ENCODE data around the gene TRAPPC11.

The TRAPPC11 gene

GRCh38 chr4:183688216-183688615 is 29.1 kb downstream of the TRAPPC11 start:
- no peaks in the 10 kb centered on the region for H3K27me3 ChIP-seq (ENCODE audit: insufficient read depth, insufficient read length)
- TF ChIP-seq YY1 (IDR thresholded peaks at IDR 0.05; ENCODE audit: insufficient read depth, insufficient read length) = no peak
- TF ChIP-seq ZNF274 (IDR thresholded peaks at IDR 0.05; ENCODE audit: low read depth, low read length) = no peak
- no peak for TF ChIP-seq SUZ12 (IDR thresholded peaks at IDR 0.05; ENCODE audit: extremely low read depth, insufficient read depth, insufficient read length)
- no peaks in the 10 kb centered on the region for H3K9me3 ChIP-seq (ENCODE audit: insufficient read depth, low read length)
- no peak for DNase-seq (ENCODE audit: low read depth, low spot score)
- no peak overlapping the region for H3K4me3 ChIP-seq (ENCODE audit: insufficient read length, low read depth)
- H3K9ac ChIP-seq (ENCODE audit: insufficient read length, low read depth) = no peak overlapping the region
- no peaks in the 10 kb centered on the region for H3K4me1 ChIP-seq (ENCODE audit: insufficient read depth, insufficient read length)
- H3K36me3 ChIP-seq (ENCODE audit: insufficient read depth, insufficient read length, low read length) = peaks cover 43% of the 10 kb centered on the region

GRCh38 chr4:183691006-183691405 is 31.9 kb downstream of the TRAPPC11 start:
- no peak for TF ChIP-seq ZNF274 (IDR thresholded peaks at IDR 0.05; ENCODE audit: low read depth, low read length)
- no peak for TF ChIP-seq SUZ12 (IDR thresholded peaks at IDR 0.05; ENCODE audit: extremely low read depth, insufficient read depth, insufficient read length)
- TF ChIP-seq YY1 (IDR thresholded peaks at IDR 0.05; ENCODE audit: insufficient read depth, insufficient read length) = no peak
- DNase-seq (ENCODE audit: low read depth, low spot score) = no peak
- H3K27me3 ChIP-seq (ENCODE audit: insufficient read depth, insufficient read length) = no peaks in the 10 kb centered on the region
- H3K4me1 ChIP-seq (ENCODE audit: insufficient read depth, insufficient read length) = no peaks in the 10 kb centered on the region
- H3K9me3 ChIP-seq (ENCODE audit: insufficient read depth, low read length) = no peaks in the 10 kb centered on the region
- H3K36me3 ChIP-seq (ENCODE audit: insufficient read depth, insufficient read length, low read length) = peaks cover 49% of the 10 kb centered on the region
- no peak overlapping the region for H3K4me3 ChIP-seq (ENCODE audit: insufficient read length, low read depth)
- H3K9ac ChIP-seq (ENCODE audit: insufficient read length, low read depth) = no peak overlapping the region

GRCh38 chr4:183691897-183692296 is 32.8 kb downstream of the TRAPPC11 start:
- Histone ChIP-seq H3K4me3 (ENCODE audit: insufficient read length, low read depth) (no peak overlapping the region), H3K9ac (ENCODE audit: insufficient read length, low read depth) (no peak overlapping the region), H3K36me3 (ENCODE audit: insufficient read depth, insufficient read length, low read length) (peaks cover 48% of the 10 kb centered on the region), H3K9me3 (ENCODE audit: insufficient read depth, low read length) (no peaks in the 10 kb centered on the region), H3K4me1 (ENCODE audit: insufficient read depth, insufficient read length) (no peaks in the 10 kb centered on the region), H3K27me3 (ENCODE audit: insufficient read depth, insufficient read length) (no peaks in the 10 kb centered on the region)
- TF ChIP-seq YY1 (IDR thresholded peaks at IDR 0.05; ENCODE audit: insufficient read depth, insufficient read length) (no peak), SUZ12 (IDR thresholded peaks at IDR 0.05; ENCODE audit: extremely low read depth, insufficient read depth, insufficient read length) (no peak), ZNF274 (IDR thresholded peaks at IDR 0.05; ENCODE audit: low read depth, low read length) (no peak)
- no peak for DNase-seq (ENCODE audit: low read depth, low spot score)

GRCh38 chr4:183698909-183699308 is 39.8 kb downstream of the TRAPPC11 start:
- H3K4me3 ChIP-seq (ENCODE audit: insufficient read length, low read depth) = no peak overlapping the region
- no peaks in the 10 kb centered on the region for H3K4me1 ChIP-seq (ENCODE audit: insufficient read depth, insufficient read length)
- TF ChIP-seq SUZ12 (IDR thresholded peaks at IDR 0.05; ENCODE audit: extremely low read depth, insufficient read depth, insufficient read length) = no peak
- TF ChIP-seq ZNF274 (IDR thresholded peaks at IDR 0.05; ENCODE audit: low read depth, low read length) = no peak
- TF ChIP-seq YY1 (IDR thresholded peaks at IDR 0.05; ENCODE audit: insufficient read depth, insufficient read length) = no peak
- H3K27me3 ChIP-seq (ENCODE audit: insufficient read depth, insufficient read length) = no peaks in the 10 kb centered on the region
- DNase-seq (ENCODE audit: low read depth, low spot score) = no peak
- peaks cover 60% of the 10 kb centered on the region for H3K36me3 ChIP-seq (ENCODE audit: insufficient read depth, insufficient read length, low read length)
- no peak overlapping the region for H3K9ac ChIP-seq (ENCODE audit: insufficient read length, low read depth)
- no peaks in the 10 kb centered on the region for H3K9me3 ChIP-seq (ENCODE audit: insufficient read depth, low read length)

GRCh38 chr4:183700407-183700806 is 41.3 kb downstream of the TRAPPC11 start:
- DNase-seq (ENCODE audit: low read depth, low spot score) = no peak
- no peaks in the 10 kb centered on the region for H3K4me1 ChIP-seq (ENCODE audit: insufficient read depth, insufficient read length)
- no peak for TF ChIP-seq SUZ12 (IDR thresholded peaks at IDR 0.05; ENCODE audit: extremely low read depth, insufficient read depth, insufficient read length)
- H3K9me3 ChIP-seq (ENCODE audit: insufficient read depth, low read length) = no peaks in the 10 kb centered on the region
- no peaks in the 10 kb centered on the region for H3K27me3 ChIP-seq (ENCODE audit: insufficient read depth, insufficient read length)
- H3K9ac ChIP-seq (ENCODE audit: insufficient read length, low read depth) = no peak overlapping the region
- no peak overlapping the region for H3K4me3 ChIP-seq (ENCODE audit: insufficient read length, low read depth)
- peaks cover 53% of the 10 kb centered on the region for H3K36me3 ChIP-seq (ENCODE audit: insufficient read depth, insufficient read length, low read length)

- TF ChIP-seq YY1 (IDR thresholded peaks at IDR 0.05; ENCODE audit: insufficient read depth, insufficient read length) (no peak), ZNF274 (IDR thresholded peaks at IDR 0.05; ENCODE audit: low read depth, low read length) (no peak), SUZ12 (IDR thresholded peaks at IDR 0.05; ENCODE audit: extremely low read depth, insufficient read depth, insufficient read length) (no peak)
- no peaks in the 10 kb centered on the region for H3K4me1 ChIP-seq (ENCODE audit: insufficient read depth, insufficient read length)
- no peak overlapping the region for H3K4me3 ChIP-seq (ENCODE audit: insufficient read length, low read depth)
- DNase-seq (ENCODE audit: low read depth, low spot score) = no peak
- peaks cover 47% of the 10 kb centered on the region for H3K36me3 ChIP-seq (ENCODE audit: insufficient read depth, insufficient read length, low read length)
- H3K27me3 ChIP-seq (ENCODE audit: insufficient read depth, insufficient read length) = no peaks in the 10 kb centered on the region
- H3K9me3 ChIP-seq (ENCODE audit: insufficient read depth, low read length) = no peaks in the 10 kb centered on the region
- no peak overlapping the region for H3K9ac ChIP-seq (ENCODE audit: insufficient read length, low read depth)
These were observed 43.4 kb downstream of the TRAPPC11 start for GRCh38 chr4:183702492-183702891.

GRCh38 chr4:183714626-183715025 is 55.5 kb downstream of the TRAPPC11 start:
- H3K4me1 ChIP-seq (ENCODE audit: insufficient read depth, insufficient read length) = no peaks in the 10 kb centered on the region
- H3K36me3 ChIP-seq (ENCODE audit: insufficient read depth, insufficient read length, low read length) = peaks cover 17% of the 10 kb centered on the region
- no peak overlapping the region for H3K9ac ChIP-seq (ENCODE audit: insufficient read length, low read depth)
- no peak overlapping the region for H3K4me3 ChIP-seq (ENCODE audit: insufficient read length, low read depth)
- no peak for DNase-seq (ENCODE audit: low read depth, low spot score)
- no peak for TF ChIP-seq YY1 (IDR thresholded peaks at IDR 0.05; ENCODE audit: insufficient read depth, insufficient read length)
- TF ChIP-seq ZNF274 (IDR thresholded peaks at IDR 0.05; ENCODE audit: low read depth, low read length) = no peak
- TF ChIP-seq SUZ12 (IDR thresholded peaks at IDR 0.05; ENCODE audit: extremely low read depth, insufficient read depth, insufficient read length) = no peak
- H3K9me3 ChIP-seq (ENCODE audit: insufficient read depth, low read length) = no peaks in the 10 kb centered on the region
- no peaks in the 10 kb centered on the region for H3K27me3 ChIP-seq (ENCODE audit: insufficient read depth, insufficient read length)

GRCh38 chr4:183716302-183716701 is 57.2 kb downstream of the TRAPPC11 start:
- Histone ChIP-seq H3K4me1 (ENCODE audit: insufficient read depth, insufficient read length) (no peaks in the 10 kb centered on the region), H3K27me3 (ENCODE audit: insufficient read depth, insufficient read length) (no peaks in the 10 kb centered on the region), H3K9me3 (ENCODE audit: insufficient read depth, low read length) (no peaks in the 10 kb centered on the region), H3K9ac (ENCODE audit: insufficient read length, low read depth) (no peak overlapping the region), H3K4me3 (ENCODE audit: insufficient read length, low read depth) (no peak overlapping the region), H3K36me3 (ENCODE audit: insufficient read depth, insufficient read length, low read length) (peaks cover 17% of the 10 kb centered on the region)
- TF ChIP-seq YY1 (IDR thresholded peaks at IDR 0.05; ENCODE audit: insufficient read depth, insufficient read length) (no peak), SUZ12 (IDR thresholded peaks at IDR 0.05; ENCODE audit: extremely low read depth, insufficient read depth, insufficient read length) (no peak), ZNF274 (IDR thresholded peaks at IDR 0.05; ENCODE audit: low read depth, low read length) (no peak)
- no peak for DNase-seq (ENCODE audit: low read depth, low spot score)
